ENCODE measurements around the gene AUP1.
A peak's percentile ranks its signal among the peaks of the same experiment; 100 is the strongest.
"Not testable (repeated sequence)": the region's sequence is repeated elsewhere in the genome, so short reads cannot be mapped to it uniquely, and the experiment has no call there.

Gene AUP1

DNA sequence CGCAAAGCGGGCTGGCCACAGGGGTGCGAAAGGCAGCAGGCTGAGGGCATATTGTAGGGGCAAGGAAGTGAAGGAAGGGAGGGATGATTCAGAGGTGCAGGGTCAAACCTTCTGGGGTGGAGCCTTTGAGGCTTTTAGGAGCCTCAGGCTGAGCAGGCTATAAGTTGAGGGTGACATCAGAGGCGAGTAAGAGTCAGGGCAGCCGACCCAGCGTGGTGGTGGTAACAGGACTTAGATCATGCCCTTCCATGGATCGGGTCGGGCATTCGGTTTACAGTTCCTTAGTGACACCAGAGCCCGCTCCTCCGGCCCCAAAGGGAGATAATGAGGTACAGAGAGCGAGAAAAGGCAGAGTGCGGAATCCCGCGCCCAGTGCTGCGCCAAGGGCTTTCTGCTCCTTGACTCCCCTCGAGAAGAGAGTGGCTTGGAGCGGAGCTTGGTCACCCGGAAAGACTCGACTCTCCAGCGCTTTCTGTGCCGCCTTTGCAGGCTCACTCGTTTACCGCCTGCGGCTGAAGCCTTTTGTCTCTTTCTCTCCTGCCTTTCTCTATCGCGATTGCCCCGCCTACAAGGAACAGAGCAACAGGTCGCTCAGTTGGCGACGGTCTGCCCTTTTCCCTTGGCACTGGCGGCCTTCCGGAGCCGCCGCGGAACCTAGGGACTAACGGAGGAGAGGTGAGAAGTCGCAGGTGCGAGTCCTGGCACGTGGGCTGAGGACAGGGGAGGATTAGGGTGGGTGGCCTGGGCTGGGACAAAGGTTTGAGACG, 30.8 kb downstream of the AUP1 start:
- peaks cover 8% of the 10 kb centered on the region for H3K36me3 ChIP-seq (ENCODE audit: insufficient read depth, low read depth, low read length)
- H3K27ac ChIP-seq (ENCODE audit: low read length): no peak overlapping the region
- peak overlapping the region; percentile 66 for H3K4me3 ChIP-seq (ENCODE audit: low read length)

DNA sequence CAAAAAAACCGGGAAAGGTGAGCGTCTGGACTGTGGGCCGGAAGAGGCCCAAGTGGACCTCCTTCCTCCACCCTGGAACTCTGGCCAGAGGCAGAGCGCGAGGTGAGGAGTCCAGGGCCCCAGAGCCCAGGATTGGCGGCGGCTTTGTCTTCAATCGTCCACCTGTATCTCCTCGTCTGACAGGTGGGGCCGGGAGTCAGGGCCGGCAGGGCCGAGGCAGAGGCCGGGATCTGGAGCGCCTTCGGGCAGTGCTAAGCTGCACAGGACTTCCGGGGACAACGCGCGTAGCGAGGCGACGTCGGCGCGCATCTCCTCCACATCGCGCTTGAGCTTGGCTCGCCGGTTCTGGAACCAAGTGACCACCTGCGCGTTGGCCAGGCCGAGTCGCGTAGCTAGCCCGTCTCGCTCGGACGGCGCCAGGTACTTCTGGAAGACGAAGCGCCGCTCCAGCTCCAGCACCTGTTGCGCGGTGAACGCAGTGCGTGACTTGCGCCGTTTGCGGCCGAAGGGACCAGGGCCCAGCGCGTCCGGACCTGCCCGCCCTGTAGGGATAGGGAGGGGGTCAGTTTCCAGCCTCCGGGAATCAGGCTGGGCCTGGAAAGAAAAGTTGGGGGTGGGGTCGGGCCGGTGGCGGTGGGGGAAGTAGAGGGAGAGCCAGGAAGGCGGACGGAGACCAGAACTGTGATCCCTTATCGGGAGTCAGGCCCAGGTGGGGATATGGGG, 31.6 kb downstream of the AUP1 start:
- Histone ChIP-seq H3K27ac (ENCODE audit: low read length) (no peak overlapping the region), H3K27me3 (ENCODE audit: insufficient read depth, low read length) (peaks cover 93% of the 10 kb centered on the region), H3K9ac (ENCODE audit: low read depth, low read length) (no peak overlapping the region), H3K4me3 (ENCODE audit: low read length) (peak overlapping the region; percentile 66), H3K36me3 (ENCODE audit: insufficient read depth, low read depth, low read length) (peaks cover 16% of the 10 kb centered on the region), H3K4me1 (ENCODE audit: insufficient read depth, low read length) (peaks cover 5% of the 10 kb centered on the region; the same call in 1 of the 2 replicates), H3K9me3 (ENCODE audit: insufficient read depth, low read depth, low read length) (peaks cover 3% of the 10 kb centered on the region; the same call in 1 of the 2 replicates)

More for the DNA sequence above, 30.8 kb downstream of the AUP1 start:
- peaks cover 5% of the 10 kb centered on the region; the same call in 1 of the 2 replicates for H3K4me1 ChIP-seq (ENCODE audit: insufficient read depth, low read length)
- H3K27me3 ChIP-seq (ENCODE audit: insufficient read depth, low read length): peaks cover 97% of the 10 kb centered on the region
- H3K9me3 ChIP-seq (ENCODE audit: insufficient read depth, low read depth, low read length): peaks cover 3% of the 10 kb centered on the region; the same call in 1 of the 2 replicates
- H3K9ac ChIP-seq (ENCODE audit: low read depth, low read length): 0 out of 2 replicates have a peak overlapping the region, but pooled peaks have one; percentile 6

DNA sequence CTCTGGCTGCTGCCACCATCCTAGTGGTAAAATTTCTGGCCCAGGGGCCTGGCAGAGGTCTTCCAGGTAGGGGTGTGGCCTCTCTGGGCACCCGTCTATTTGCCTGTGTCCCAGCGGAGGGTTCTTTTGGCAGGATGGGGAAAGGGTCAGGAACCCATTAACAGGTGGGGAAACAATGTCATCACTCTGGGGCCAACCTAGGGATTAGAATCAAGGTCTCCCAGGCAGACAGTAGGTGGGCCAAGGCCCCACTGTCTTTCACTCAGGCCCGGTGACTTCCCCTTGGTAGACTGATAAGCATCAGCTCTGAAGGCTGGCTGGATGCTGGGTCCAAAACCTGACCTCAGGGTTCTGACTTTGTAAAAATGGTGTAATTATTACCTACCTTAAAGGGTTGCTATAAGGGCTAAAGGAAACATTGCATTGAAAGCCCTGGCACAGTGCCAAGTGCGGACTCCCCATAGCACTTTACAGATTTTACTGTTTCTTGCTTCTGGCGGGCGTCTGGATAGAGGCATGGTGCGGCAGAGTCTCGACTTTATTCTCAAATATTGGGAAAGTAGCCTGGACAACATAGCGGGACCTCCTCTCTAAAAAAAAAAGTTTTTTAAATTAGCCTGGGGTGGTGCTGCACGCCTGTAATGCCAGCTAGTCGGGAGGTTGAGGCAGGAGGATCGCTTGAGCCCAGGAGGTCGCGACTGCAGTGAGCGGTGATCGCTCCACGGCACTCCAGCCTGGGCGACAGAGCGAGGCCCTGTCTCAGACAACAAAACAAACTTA, 32.3 kb downstream of the AUP1 start:
- Histone ChIP-seq H3K4me3 (ENCODE audit: low read length) (peak overlapping the region; percentile 66), H3K9ac (ENCODE audit: low read depth, low read length) (no peak overlapping the region), H3K27ac (ENCODE audit: low read length) (no peak overlapping the region), H3K36me3 (ENCODE audit: insufficient read depth, low read depth, low read length) (peaks cover 23% of the 10 kb centered on the region), H3K27me3 (ENCODE audit: insufficient read depth, low read length) (peaks cover 85% of the 10 kb centered on the region), H3K4me1 (ENCODE audit: insufficient read depth, low read length) (peaks cover 5% of the 10 kb centered on the region; the same call in 1 of the 2 replicates), H3K9me3 (ENCODE audit: insufficient read depth, low read depth, low read length) (peaks cover 3% of the 10 kb centered on the region; the same call in 1 of the 2 replicates)

DNA sequence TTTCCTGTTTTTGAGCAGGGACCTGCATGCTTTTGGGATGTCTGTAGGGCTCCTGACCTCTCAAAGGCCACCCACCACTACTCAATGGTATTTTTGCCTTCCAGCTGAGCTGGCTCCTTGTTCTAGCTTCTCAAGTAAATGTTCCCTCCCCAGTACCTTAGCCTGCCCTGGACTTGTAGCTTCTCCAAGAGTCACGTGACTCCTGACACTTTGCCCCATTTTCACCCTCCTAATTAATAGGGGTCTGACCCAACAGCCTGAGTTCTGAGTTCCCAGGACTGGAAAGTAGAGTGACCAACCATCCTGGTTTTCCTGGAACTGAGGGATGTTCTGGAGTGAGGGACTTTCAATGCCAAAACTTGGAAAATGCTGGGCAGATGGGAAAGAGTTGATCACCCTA, 34.1 kb downstream of the AUP1 start:
- peaks cover 2% of the 10 kb centered on the region; the same call in 1 of the 2 replicates for H3K9me3 ChIP-seq (ENCODE audit: insufficient read depth, low read depth, low read length)
- peaks cover 68% of the 10 kb centered on the region for H3K27me3 ChIP-seq (ENCODE audit: insufficient read depth, low read length)
- H3K9ac ChIP-seq (ENCODE audit: low read depth, low read length): no peak overlapping the region
- H3K27ac ChIP-seq (ENCODE audit: low read length): no peak overlapping the region
- H3K36me3 ChIP-seq (ENCODE audit: insufficient read depth, low read depth, low read length): peaks cover 41% of the 10 kb centered on the region
- no peak overlapping the region for H3K4me3 ChIP-seq (ENCODE audit: low read length)
- H3K4me1 ChIP-seq (ENCODE audit: insufficient read depth, low read length): no peaks in the 10 kb centered on the region; the same call in 1 of the 2 replicates

DNA sequence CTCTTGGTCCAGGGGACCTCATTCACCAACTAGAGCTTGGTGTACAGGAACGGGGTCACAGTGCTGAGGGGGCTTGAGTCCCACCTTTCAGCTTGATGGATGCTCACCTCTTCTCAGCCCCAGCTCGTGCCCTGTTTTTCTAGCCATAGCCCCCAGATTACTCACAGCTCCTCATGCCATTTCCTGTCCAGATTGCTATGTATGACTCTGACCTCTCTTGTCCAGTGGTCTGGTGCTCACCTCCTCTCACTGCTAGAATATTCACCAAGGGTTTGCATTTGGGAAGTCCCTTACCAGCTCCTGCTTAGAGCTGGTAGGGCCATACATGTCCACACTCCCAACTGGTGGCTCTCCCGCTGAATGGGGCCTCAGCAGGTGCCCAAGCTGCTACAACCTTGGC, 36.0 kb downstream of the AUP1 start:
- Histone ChIP-seq H3K9ac (ENCODE audit: low read depth, low read length) (no peak overlapping the region), H3K27me3 (ENCODE audit: insufficient read depth, low read length) (peaks cover 49% of the 10 kb centered on the region), H3K36me3 (ENCODE audit: insufficient read depth, low read depth, low read length) (peaks cover 42% of the 10 kb centered on the region), H3K27ac (ENCODE audit: low read length) (no peak overlapping the region), H3K4me1 (ENCODE audit: insufficient read depth, low read length) (no peaks in the 10 kb centered on the region; the same call in 1 of the 2 replicates), H3K4me3 (ENCODE audit: low read length) (no peak overlapping the region), H3K9me3 (ENCODE audit: insufficient read depth, low read depth, low read length) (no peaks in the 10 kb centered on the region; the same call in 1 of the 2 replicates)

DNA sequence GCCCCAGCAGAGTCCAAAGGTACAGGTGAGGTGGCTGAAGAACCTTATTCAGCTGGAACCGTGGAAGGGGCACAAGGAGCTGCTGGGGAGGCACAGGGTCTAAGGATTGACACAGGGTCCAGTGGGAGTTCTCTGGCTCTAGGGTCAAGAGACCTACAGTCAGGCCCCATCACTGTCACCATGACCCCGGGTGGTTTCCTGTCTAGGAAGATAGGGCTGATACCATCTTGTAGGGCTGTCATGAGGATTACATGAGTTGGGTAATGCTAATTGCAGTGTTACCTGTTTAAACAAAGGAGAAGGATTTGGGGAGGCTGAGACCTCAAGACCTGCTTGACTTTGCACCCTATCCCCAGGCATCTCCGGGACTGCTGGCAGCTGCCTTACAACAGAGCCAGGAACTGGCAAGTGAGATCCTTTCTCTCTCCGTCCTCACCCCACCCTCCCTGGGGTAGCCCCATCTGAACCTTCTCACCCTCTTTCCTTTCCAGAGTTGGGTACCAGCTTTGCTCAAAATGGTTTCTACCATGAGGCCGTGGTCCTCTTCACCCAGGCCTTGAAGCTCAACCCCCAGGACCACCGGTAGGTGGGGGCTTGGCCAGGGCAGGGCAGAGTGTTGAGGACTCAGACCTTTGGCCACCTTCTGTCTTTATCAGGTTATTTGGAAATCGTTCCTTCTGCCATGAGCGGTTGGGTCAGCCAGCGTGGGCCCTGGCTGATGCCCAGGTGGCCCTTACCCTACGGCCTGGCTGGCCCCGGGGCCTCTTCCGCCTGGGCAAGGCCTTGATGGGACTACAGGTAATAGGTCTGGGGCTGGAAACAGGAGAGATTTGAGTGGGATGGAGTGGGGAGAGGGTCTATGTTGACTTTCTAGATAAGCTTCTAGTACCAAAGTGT, 37.6 kb downstream of the AUP1 start:
- H3K4me3 ChIP-seq (ENCODE audit: low read length): no peak overlapping the region
- no peak overlapping the region for H3K9ac ChIP-seq (ENCODE audit: low read depth, low read length)
- H3K36me3 ChIP-seq (ENCODE audit: insufficient read depth, low read depth, low read length): peaks cover 42% of the 10 kb centered on the region
- H3K27ac ChIP-seq (ENCODE audit: low read length): no peak overlapping the region
- no peaks in the 10 kb centered on the region; the same call in 1 of the 2 replicates for H3K9me3 ChIP-seq (ENCODE audit: insufficient read depth, low read depth, low read length)
- peaks cover 32% of the 10 kb centered on the region for H3K27me3 ChIP-seq (ENCODE audit: insufficient read depth, low read length)
- no peaks in the 10 kb centered on the region for H3K4me1 ChIP-seq (ENCODE audit: insufficient read depth, low read length)

DNA sequence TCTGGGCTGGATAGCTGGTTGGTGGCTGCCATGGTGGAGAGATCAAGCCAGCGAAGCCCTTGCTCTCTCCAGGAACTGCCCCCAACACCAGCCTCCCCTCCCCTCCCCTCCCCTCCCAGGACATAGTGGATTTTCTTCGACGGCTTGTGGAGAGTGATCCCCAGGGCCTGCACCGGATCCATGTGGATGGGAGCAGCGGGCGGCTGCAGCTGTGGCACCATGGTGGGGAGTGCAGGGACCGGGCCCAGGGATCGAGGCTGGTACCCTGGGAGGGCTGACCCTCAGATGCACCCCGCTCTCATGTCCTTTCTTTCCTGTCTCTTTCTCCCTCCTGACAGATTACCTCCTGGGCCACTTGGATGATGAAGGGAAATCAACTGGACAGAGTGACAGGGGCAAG, 39.6 kb downstream of the AUP1 start:
- Histone ChIP-seq H3K27ac (ENCODE audit: low read length) (no peak overlapping the region), H3K36me3 (ENCODE audit: insufficient read depth, low read depth, low read length) (peaks cover 53% of the 10 kb centered on the region), H3K4me1 (ENCODE audit: insufficient read depth, low read length) (no peaks in the 10 kb centered on the region), H3K9me3 (ENCODE audit: insufficient read depth, low read depth, low read length) (no peaks in the 10 kb centered on the region), H3K9ac (ENCODE audit: low read depth, low read length) (no peak overlapping the region), H3K4me3 (ENCODE audit: low read length) (no peak overlapping the region), H3K27me3 (ENCODE audit: insufficient read depth, low read length) (peaks cover 12% of the 10 kb centered on the region; the same call in 1 of the 2 replicates)

DNA sequence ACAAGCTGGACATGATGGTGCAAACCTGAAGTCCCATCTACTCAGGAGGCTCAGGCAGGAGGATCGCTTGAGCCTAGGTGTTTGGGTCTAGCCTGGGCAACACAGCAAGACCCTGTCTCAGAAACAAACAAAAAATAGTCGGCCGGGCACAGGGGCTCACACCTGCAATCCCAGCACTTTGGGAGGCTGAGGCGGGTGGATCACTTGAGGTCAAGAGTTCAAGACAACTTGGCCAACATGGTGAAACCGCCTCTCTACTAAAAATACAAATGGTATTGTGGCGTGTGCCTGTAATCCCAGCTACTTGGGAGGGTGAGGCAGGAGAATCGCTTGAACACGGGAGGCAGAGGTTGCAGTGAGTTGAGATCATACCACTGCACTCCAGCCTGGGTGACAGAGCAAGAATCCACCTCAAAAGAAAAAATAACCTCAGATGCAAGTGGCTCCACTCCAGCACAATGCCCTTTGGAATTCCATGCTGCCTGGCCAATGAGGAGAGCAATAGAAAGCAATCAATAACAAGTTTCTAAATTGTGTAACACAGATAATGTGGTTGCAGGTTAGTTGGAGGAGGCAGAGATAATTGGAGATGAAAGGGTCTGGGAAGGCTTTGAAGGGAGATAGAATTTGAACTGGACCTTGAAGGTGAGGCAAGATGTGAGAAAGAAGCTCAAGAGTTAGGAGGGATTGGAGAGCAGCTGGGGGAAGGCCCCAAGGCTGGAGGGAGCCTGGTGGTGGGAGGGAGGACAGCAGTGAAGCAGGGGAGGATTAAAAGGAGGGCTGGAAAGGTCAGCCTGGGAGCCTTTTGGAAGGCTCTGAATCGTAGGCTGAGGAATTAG, 40.6 kb downstream of the AUP1 start:
- Histone ChIP-seq H3K27me3 (ENCODE audit: insufficient read depth, low read length) (0 out of 2 replicates have a peak, but pooled peaks cover 3% of the 10 kb centered on the region), H3K27ac (ENCODE audit: low read length) (no peak overlapping the region), H3K4me3 (ENCODE audit: low read length) (no peak overlapping the region), H3K4me1 (ENCODE audit: insufficient read depth, low read length) (no peaks in the 10 kb centered on the region), H3K9me3 (ENCODE audit: insufficient read depth, low read depth, low read length) (no peaks in the 10 kb centered on the region), H3K36me3 (ENCODE audit: insufficient read depth, low read depth, low read length) (peaks cover 47% of the 10 kb centered on the region), H3K9ac (ENCODE audit: low read depth, low read length) (no peak overlapping the region)

DNA sequence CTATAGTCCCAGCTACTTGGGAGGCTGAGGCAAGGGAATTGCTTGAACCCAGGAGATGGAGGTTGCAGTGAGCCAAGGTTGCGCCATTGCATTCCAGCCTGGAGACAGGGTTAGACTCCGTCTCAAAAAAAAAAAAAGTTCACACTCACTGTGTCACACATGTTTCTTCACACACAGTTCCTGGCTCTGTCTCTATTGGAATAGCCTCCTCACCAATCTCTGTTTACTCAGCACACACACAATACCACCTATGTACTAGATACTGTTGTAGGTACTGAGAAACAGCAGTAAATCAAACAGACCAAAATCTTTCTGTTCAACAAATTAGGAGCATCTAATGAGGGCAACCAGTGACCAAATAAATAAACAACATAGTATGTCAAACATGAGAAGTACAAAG, 43.4 kb downstream of the AUP1 start:
- Histone ChIP-seq H3K9ac (ENCODE audit: low read depth, low read length) (no peak overlapping the region), H3K27ac (ENCODE audit: low read length) (no peak overlapping the region), H3K36me3 (ENCODE audit: insufficient read depth, low read depth, low read length) (peaks cover 21% of the 10 kb centered on the region), H3K27me3 (ENCODE audit: insufficient read depth, low read length) (no peaks in the 10 kb centered on the region), H3K4me3 (ENCODE audit: low read length) (no peak overlapping the region), H3K9me3 (ENCODE audit: insufficient read depth, low read depth, low read length) (no peaks in the 10 kb centered on the region), H3K4me1 (ENCODE audit: insufficient read depth, low read length) (no peaks in the 10 kb centered on the region; the same call in 1 of the 2 replicates)

DNA sequence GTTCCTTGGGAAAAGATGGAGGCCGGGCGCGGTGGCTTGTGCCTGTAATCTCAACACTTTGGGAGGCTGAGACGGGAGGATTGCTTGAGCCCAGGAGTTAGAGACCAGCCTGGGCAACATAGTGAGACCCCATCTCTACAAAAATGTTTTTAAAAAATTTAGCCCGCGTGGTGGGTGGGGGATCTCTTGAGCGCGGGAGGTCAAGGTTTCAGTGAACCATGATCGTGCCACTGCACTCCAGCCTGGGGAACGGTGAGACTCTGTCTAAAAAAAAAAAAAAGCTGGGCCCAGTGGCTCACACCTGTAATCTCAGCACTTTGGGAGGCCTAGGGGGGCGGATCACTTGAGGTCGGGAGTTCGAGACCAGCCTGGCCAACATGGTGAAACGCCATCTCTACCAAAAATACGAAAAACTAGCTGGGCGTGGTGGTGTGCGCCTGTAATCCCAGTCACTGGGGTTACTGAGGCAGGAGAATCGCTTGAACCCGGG, 45.8 kb downstream of the AUP1 start:
- Histone ChIP-seq H3K36me3 (ENCODE audit: insufficient read depth, low read depth, low read length) (peaks cover 26% of the 10 kb centered on the region), H3K9ac (ENCODE audit: low read depth, low read length) (peak overlapping the region; percentile 96; the same call in 1 of the 2 replicates), H3K4me3 (ENCODE audit: low read length) (peak overlapping the region; percentile 97)
- H3K4me1 ChIP-seq (ENCODE audit: insufficient read depth, low read length); H3K27ac ChIP-seq (ENCODE audit: low read length); H3K9me3 ChIP-seq (ENCODE audit: insufficient read depth, low read depth, low read length); H3K27me3 ChIP-seq (ENCODE audit: insufficient read depth, low read length): not testable (repeated sequence)
